ENCODE measurements around the gene STEAP4. TPM values are rescaled to one million over a fixed set of nuclear protein-coding genes. Genes with fewer than 3 reads are reported as not detected.

Gene STEAP4
- total RNA-seq, 1 donor from 2014 or later: not detected

DNA sequence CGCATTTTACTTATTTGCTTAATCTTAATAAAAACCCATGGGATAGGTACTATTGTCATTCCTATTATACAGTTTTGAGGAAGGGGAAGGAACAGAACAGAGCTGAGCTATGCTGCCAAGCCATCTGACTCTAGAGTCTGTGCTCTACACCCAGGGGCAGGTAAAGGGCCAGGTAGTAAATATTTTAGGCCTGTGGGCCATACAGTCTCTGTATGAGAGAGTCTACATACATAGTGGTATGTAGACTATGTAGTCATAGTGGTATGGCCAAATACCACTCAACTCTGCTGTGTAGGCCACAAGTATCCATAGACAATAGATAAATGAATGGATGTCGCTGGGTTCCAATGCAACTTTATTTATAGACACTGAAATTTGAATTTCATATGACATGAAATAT lies 83.4 kb downstream of the STEAP4 start:
- no peak overlapping the region for H3K27ac Mint-ChIP-seq (ENCODE audit: unreplicated experiment)
- H3K27me3 Mint-ChIP-seq (ENCODE audit: low read depth): no peaks in the 10 kb centered on the region
- no peak for DNase-seq (ENCODE audit: low read depth, low spot score)
- H3K4me3 Mint-ChIP-seq: no peak overlapping the region
- TF ChIP-seq, protein P1, sequence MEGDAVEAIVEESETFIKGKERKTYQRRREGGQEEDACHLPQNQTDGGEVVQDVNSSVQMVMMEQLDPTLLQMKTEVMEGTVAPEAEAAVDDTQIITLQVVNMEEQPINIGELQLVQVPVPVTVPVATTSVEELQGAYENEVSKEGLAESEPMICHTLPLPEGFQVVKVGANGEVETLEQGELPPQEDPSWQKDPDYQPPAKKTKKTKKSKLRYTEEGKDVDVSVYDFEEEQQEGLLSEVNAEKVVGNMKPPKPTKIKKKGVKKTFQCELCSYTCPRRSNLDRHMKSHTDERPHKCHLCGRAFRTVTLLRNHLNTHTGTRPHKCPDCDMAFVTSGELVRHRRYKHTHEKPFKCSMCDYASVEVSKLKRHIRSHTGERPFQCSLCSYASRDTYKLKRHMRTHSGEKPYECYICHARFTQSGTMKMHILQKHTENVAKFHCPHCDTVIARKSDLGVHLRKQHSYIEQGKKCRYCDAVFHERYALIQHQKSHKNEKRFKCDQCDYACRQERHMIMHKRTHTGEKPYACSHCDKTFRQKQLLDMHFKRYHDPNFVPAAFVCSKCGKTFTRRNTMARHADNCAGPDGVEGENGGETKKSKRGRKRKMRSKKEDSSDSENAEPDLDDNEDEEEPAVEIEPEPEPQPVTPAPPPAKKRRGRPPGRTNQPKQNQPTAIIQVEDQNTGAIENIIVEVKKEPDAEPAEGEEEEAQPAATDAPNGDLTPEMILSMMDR (conservative IDR thresholded peaks at IDR 0.05): no peak
- no peaks in the 10 kb centered on the region for H3K9me3 Mint-ChIP-seq
- H3K36me3 Mint-ChIP-seq (ENCODE audit: low read depth): no peaks in the 10 kb centered on the region
- H3K4me1 Mint-ChIP-seq: peaks cover 22% of the 10 kb centered on the region

Other genes starting within 250 kb of the STEAP4 start
- gene SRI, start 86.9 kb downstream of the STEAP4 start, total RNA-seq: 143 and 153 TPM in 2 replicates